GM12873 (cell line): ENCODE results near the gene CCDC40.

Experiments
- TF ChIP-seq, protein P1 (sequence below): IDR thresholded peaks from 2 replicates; pipeline ENCODE4 v1.5.1; 2012; ENCODE audit warnings: low read depth, mild to moderate bottlenecking, moderate library complexity, low read length, control low read depth; ENCODE audit not compliant: insufficient read depth; ENCODE audit errors: missing control alignments

The CCDC40 gene

DNA sequence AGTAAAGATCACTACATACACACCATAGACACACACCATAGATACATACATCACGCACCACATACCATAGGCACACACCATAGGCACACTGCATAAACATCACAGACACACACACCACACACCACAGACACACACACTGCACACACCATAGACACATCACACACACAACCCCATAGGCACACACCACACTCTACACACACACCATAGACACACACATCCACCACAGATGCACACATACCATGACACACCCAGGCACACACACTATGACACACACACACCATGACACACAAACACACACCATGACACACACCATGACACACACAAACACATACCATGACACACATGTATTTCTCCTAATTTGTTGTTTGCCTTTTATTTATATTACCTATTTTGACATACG, 14.8 kb upstream of the CCDC40 start:
- TF ChIP-seq, protein P1, sequence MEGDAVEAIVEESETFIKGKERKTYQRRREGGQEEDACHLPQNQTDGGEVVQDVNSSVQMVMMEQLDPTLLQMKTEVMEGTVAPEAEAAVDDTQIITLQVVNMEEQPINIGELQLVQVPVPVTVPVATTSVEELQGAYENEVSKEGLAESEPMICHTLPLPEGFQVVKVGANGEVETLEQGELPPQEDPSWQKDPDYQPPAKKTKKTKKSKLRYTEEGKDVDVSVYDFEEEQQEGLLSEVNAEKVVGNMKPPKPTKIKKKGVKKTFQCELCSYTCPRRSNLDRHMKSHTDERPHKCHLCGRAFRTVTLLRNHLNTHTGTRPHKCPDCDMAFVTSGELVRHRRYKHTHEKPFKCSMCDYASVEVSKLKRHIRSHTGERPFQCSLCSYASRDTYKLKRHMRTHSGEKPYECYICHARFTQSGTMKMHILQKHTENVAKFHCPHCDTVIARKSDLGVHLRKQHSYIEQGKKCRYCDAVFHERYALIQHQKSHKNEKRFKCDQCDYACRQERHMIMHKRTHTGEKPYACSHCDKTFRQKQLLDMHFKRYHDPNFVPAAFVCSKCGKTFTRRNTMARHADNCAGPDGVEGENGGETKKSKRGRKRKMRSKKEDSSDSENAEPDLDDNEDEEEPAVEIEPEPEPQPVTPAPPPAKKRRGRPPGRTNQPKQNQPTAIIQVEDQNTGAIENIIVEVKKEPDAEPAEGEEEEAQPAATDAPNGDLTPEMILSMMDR = no peak

DNA sequence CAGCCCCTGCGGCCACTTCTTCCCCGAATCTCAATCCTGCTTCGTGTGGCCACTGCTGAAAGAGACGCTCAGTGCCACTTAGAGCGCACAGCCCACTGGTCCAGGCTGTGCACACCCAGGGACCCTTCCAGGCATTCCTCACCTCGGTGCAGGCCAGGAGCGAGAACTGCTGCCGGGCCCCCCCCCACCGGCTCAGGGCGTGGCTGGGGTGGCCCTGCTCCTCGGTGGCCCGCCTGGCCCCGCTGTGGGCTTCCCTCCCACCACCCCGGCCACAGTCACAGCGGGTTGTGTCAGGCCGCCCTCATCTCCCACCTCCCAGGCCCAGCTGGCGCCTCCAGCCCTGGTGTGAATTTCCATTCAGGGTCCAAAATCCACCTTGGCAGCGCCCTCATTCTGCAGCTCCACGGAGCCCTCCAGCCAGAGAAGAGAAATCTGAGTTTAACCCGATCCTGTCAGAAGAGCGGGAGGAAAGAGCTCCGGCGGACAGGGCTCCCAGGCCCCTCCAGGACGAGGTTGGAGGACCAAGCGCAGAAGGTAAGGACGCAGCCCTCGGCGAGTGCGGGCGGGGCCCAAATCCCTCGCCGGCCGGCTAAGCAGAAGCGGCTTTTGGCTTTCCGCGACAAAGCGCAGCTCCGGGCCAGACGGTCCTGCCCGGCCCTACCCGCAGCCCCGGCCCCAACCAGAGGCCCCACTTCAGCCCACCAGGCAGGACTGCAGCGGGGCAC, 12.8 kb upstream of the CCDC40 start:
- TF ChIP-seq, protein P1 = no peak

DNA sequence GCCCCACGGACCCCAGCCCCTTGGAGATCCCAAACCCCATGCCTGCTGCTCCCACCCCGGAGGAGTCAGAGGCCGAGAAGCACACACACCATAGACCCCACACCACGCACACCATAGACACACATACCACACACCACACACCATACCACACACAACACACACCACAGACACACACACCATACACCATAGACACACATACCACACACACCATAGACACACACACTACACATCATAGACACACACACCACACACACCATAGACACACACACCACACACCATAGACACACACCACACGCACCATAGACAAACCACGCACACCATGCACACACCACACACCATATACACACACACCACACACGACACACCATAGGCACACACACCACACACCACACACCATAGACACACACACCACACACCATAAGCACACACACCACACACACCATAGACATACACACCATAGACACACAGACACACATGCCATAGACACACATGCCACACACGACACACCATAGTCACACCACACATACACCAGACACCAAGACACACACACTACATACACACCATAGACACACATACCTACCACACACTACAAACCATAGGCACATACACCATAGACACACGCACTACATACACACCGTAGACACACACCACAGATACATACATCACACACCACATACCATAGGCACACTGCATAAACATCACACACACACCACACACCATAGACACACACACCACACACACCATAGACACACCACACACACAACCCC, 12.1 kb upstream of the CCDC40 start:
- TF ChIP-seq, protein P1 = no peak

DNA sequence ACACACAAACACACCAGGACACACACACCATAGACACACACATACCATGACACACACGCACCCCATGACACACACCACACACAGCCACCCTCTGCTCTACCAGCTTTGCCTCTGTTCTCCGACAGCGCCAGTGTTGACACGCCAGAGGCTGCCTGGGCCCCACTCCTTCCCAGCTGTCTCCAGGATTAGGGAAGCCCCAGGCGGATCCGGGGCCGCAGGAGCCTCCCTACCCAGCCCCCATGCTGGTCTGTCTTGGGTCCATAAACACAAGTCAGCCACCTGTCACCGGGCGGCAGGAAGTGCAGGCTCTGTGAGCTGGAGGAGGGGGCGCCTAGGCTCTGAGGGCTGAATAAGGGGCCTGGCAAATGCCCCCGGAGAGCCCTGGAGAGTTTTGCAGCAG, 11.3 kb upstream of the CCDC40 start:
- TF ChIP-seq, protein P1 = no peak

DNA sequence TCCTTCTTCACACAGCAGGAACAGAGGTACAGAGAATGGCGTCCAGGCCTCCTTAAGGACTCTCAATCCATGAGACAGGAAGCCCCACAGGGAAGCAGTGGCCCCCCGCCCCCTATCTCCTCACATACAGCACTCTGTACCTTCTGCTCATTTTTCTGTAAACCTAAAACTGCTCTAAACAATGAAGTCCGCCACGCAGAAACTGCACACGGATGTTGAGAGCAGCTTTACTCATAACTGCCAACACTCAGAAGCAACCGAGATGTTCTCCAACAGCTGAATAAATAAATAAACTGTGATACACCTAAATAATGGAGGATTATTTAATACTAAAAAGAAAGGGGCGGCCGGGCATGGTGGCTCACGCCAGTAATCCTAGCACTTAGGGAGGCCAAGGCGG, 10.6 kb upstream of the CCDC40 start:
- TF ChIP-seq, protein P1 = no peak

DNA sequence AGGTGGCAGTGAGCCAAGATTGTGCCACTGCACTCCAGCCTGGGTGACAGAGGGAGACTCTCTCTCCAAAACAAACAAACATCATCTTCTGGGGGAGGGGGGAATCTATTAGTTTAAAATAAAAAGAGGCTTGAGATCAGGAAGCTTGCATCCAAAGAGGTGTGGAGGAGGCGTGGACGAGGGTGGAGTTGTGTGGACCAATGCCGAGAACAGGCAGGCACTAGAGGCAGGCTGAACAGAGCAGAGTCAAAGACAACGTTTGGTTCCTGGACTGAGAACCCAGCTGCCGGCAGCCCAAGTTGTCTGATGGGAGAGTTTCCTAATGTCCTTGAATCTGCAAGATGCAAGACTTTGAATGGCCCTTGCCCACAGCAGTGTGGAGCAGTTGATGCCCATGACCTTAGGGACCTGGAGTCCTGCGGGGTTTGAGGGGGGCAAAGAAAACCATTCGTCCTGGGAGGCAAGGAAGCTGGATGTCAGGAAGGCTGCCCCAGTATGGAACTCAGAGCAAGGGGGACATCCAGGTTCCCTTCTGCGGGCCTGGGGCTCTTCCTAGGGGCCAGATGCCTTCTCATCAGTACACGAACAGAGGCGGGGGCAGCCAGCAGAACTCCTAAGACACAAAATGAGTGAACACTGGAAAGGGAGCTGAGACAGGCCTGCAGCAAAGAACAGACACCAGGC, 9.9 kb upstream of the CCDC40 start:
- TF ChIP-seq, protein P1 = no peak

DNA sequence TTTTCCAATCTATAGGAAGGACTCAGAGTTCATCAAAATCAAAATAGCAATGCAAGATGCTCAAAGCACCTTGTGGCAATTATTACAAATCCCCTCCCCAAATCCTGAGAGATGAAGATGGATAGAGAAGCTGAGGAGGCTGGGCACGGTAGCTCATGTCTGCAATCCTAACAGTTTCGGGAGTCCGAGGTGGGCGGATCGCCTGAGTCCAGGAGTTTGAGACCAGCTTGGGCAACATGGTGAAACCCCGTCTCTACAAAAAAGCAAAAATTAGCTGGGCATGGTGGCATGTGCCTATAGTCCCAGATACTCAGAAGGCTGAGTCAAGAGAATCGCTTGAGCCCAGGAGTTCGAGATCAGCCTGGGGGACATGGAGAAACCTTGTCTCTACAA, 9.4 kb upstream of the CCDC40 start:
- TF ChIP-seq, protein P1 = no peak
